HUES48 (cell line): ENCODE results near the gene WNT5B.

ENCODE experiments used
- H3K27ac ChIP-seq: one replicate; pipeline ENCODE4 v1.7.0; 2013; ENCODE audit warnings: low read depth, low read length, inconsistent platforms
- H3K27me3 ChIP-seq: 2 replicates; pipeline ENCODE4 v1.6.1; 2013; ENCODE audit warnings: mild to moderate bottlenecking, low read length; ENCODE audit not compliant: control insufficient read depth, insufficient read depth
- H3K36me3 ChIP-seq: 2 replicates; pipeline ENCODE4 v1.6.1; 2013; ENCODE audit warnings: low read length; ENCODE audit not compliant: control insufficient read depth, insufficient read depth
- H3K4me1 ChIP-seq: 2 replicates; pipeline ENCODE4 v1.6.1; 2013; ENCODE audit warnings: mild to moderate bottlenecking, low read length; ENCODE audit not compliant: control insufficient read depth, insufficient read depth
- H3K4me3 ChIP-seq: 2 replicates; pipeline ENCODE4 v1.5.1; 2013; ENCODE audit warnings: mild to moderate bottlenecking, low read depth, low read length
- H3K9ac ChIP-seq: 2 replicates; pipeline ENCODE4 v1.6.1; 2013; ENCODE audit warnings: mild to moderate bottlenecking, low read depth, low read length, moderate library complexity
- H3K9me3 ChIP-seq: 2 replicates; pipeline ENCODE4 v1.6.1; 2013; ENCODE audit warnings: low read length; ENCODE audit not compliant: control insufficient read depth, insufficient read depth

Gene WNT5B

GRCh38 chr12:1603269-1603993 is 25.6 kb upstream of the WNT5B start:
- Histone ChIP-seq H3K9ac (no peak overlapping the region), H3K4me3 (no peak overlapping the region), H3K27ac (no peak overlapping the region), H3K36me3 (no peaks in the 10 kb centered on the region), H3K4me1 (peaks cover 11% of the 10 kb centered on the region), H3K27me3 (peaks cover 22% of the 10 kb centered on the region), H3K9me3 (no peaks in the 10 kb centered on the region)

GRCh38 chr12:1604464-1604863 is 24.6 kb upstream of the WNT5B start:
- peaks cover 11% of the 10 kb centered on the region for H3K4me1 ChIP-seq
- no peaks in the 10 kb centered on the region for H3K9me3 ChIP-seq
- H3K9ac ChIP-seq: no peak overlapping the region
- H3K4me3 ChIP-seq: no peak overlapping the region
- no peaks in the 10 kb centered on the region for H3K36me3 ChIP-seq
- peaks cover 22% of the 10 kb centered on the region for H3K27me3 ChIP-seq
- H3K27ac ChIP-seq: no peak overlapping the region

- no peaks in the 10 kb centered on the region for H3K9me3 ChIP-seq
- peak overlapping the region; percentile 58 for H3K4me3 ChIP-seq
- H3K9ac ChIP-seq: no peak overlapping the region
- H3K36me3 ChIP-seq: no peaks in the 10 kb centered on the region
- H3K27ac ChIP-seq: peak overlapping the region; percentile 80
- peaks cover 11% of the 10 kb centered on the region for H3K4me1 ChIP-seq
- H3K27me3 ChIP-seq: peaks cover 22% of the 10 kb centered on the region
These were observed 23.7 kb upstream of the WNT5B start for GRCh38 chr12:1605129-1606020.

GRCh38 chr12:1606021-1606622 is 22.9 kb upstream of the WNT5B start:
- H3K9ac ChIP-seq: no peak overlapping the region
- H3K4me1 ChIP-seq: peaks cover 8% of the 10 kb centered on the region; the same call in 1 of the 2 replicates
- H3K9me3 ChIP-seq: no peaks in the 10 kb centered on the region
- H3K36me3 ChIP-seq: no peaks in the 10 kb centered on the region
- peak overlapping the region; percentile 58 for H3K4me3 ChIP-seq
- peaks cover 22% of the 10 kb centered on the region for H3K27me3 ChIP-seq
- H3K27ac ChIP-seq: peak overlapping the region; percentile 80

GRCh38 chr12:1607940-1608712 is 20.9 kb upstream of the WNT5B start:
- Histone ChIP-seq H3K27ac (no peak overlapping the region), H3K4me3 (no peak overlapping the region), H3K4me1 (peaks cover 12% of the 10 kb centered on the region; the same call in 1 of the 2 replicates), H3K9me3 (no peaks in the 10 kb centered on the region), H3K36me3 (no peaks in the 10 kb centered on the region), H3K27me3 (peaks cover 22% of the 10 kb centered on the region), H3K9ac (no peak overlapping the region)

GRCh38 chr12:1608713-1609119 is 20.3 kb upstream of the WNT5B start:
- Histone ChIP-seq H3K9me3 (no peaks in the 10 kb centered on the region), H3K4me1 (peaks cover 12% of the 10 kb centered on the region; the same call in 1 of the 2 replicates), H3K36me3 (no peaks in the 10 kb centered on the region), H3K4me3 (no peak overlapping the region), H3K9ac (no peak overlapping the region), H3K27me3 (peaks cover 22% of the 10 kb centered on the region), H3K27ac (no peak overlapping the region)

GRCh38 chr12:1610072-1610643 is 18.9 kb upstream of the WNT5B start:
- no peaks in the 10 kb centered on the region for H3K9me3 ChIP-seq
- H3K4me1 ChIP-seq: peaks cover 12% of the 10 kb centered on the region; the same call in 1 of the 2 replicates
- H3K27me3 ChIP-seq: peaks cover 19% of the 10 kb centered on the region
- H3K4me3 ChIP-seq: no peak overlapping the region
- H3K36me3 ChIP-seq: no peaks in the 10 kb centered on the region
- H3K27ac ChIP-seq: no peak overlapping the region
- no peak overlapping the region for H3K9ac ChIP-seq

GRCh38 chr12:1611803-1612572 is 17.0 kb upstream of the WNT5B start:
- Histone ChIP-seq H3K9me3 (no peaks in the 10 kb centered on the region), H3K27ac (no peak overlapping the region), H3K27me3 (peaks cover 2% of the 10 kb centered on the region; the same call in 1 of the 2 replicates), H3K9ac (no peak overlapping the region), H3K4me1 (0 out of 2 replicates have a peak, but pooled peaks cover 4% of the 10 kb centered on the region), H3K4me3 (no peak overlapping the region), H3K36me3 (no peaks in the 10 kb centered on the region)

GRCh38 chr12:1613860-1614259 is 15.2 kb upstream of the WNT5B start:
- Histone ChIP-seq H3K9me3 (no peaks in the 10 kb centered on the region), H3K27ac (no peak overlapping the region), H3K4me3 (no peak overlapping the region), H3K9ac (no peak overlapping the region), H3K4me1 (0 out of 2 replicates have a peak, but pooled peaks cover 4% of the 10 kb centered on the region), H3K36me3 (no peaks in the 10 kb centered on the region), H3K27me3 (no peaks in the 10 kb centered on the region)
